ENCODE measurements around the gene PSMD1. TPM values are rescaled to one million over a fixed set of nuclear protein-coding genes. Genes with fewer than 3 reads are reported as not detected.
A peak's percentile ranks its signal among the peaks of the same experiment; 100 is the strongest.

PSMD1 gene
- total and polyA plus RNA-seq, 12 donors = 38.9 to 226 (median 86.3) TPM

- intact Hi-C loops (cut with DNase I) = no loop called here
- H3K36me3 ChIP-seq (replicated peaks in 1 of 2) = no peaks in the 10 kb centered on the region
- no peak overlapping the region for H3K4me3 ChIP-seq
- TF ChIP-seq POLR2A (IDR thresholded peaks at IDR 0.05) (no peak), CTCF (IDR thresholded peaks at IDR 0.05) (no peak)
- no peaks in the 10 kb centered on the region for H3K9me3 ChIP-seq (replicated peaks in 1 of 3)
- DNase-seq = peak in 4 of 7 donors; percentile 8 to 49 (median 22)
- 50 to 67% (median 64%) methylated on average over 2 to 4 of the region's 4 CpGs for WGBS, 4 donors
- no peaks in the 10 kb centered on the region for H3K27me3 ChIP-seq
- peak overlapping the region in 4 of 5 donors; percentile 14 to 96 (median 65) for H3K27ac ChIP-seq
- H3K4me1 ChIP-seq (replicated peaks in 1 of 2) = peaks cover 39 to 77% of the 10 kb centered on the region in 2 donors
Measured at GRCh38 chr2:231185886-231186285, 129.2 kb downstream of the PSMD1 start.

- intact Hi-C loops (cut with DNase I) = no loop called here
- no peak for TF ChIP-seq CTCF (IDR thresholded peaks at IDR 0.05)
- no peak for TF ChIP-seq POLR2A (IDR thresholded peaks at IDR 0.05)
- 70 to 89% (median 82%) methylated on average over 3 to 7 of the region's 7 CpGs for WGBS, 4 donors
Measured at GRCh38 chr2:231186325-231186724, 129.7 kb downstream of the PSMD1 start.

DNA sequence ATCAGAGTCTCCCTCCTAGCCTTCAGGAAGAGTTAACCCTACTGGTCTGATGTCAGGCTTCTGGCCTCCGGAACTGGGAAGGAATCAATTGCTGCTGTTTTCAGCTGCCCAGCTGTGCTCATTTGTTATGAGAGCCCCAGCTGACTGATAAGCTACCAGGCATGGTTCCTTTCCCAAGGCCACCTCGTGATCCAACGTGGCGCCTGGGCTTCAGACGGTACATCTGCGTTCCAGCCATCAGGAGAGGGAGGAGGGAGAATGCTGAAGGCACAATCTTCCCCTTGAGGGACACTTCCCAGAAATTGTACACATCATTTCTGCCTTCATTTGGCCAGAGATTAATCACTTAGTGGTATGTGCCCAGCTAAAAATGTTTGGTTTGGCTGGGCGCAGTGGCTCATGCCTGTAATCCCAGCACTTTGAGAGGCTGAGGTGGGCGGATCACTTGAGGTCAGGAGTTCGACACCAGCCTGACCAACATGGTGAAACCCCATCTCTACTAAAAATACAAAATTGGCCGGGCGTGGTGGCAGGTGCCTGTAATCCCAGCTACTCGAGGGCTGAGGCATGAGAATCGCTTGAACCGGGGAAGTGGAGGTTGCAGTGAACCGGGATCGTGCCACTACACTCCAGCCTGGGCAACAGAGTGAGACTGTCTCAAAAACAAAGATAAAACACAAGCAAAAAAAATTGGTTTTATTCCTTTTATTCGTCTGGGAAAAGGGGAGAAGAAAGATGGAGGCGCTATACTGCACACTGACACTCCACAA is 131.3 kb downstream of the PSMD1 start:
- H3K4me3 ChIP-seq = no peak overlapping the region
- DNase-seq = peak; percentile 84 to 97 (median 97)
- intact Hi-C loops (cut with DNase I) = no loop called here
- H3K36me3 ChIP-seq (replicated peaks in 1 of 2) = no peaks in the 10 kb centered on the region
- no peaks in the 10 kb centered on the region for H3K27me3 ChIP-seq
- WGBS, 4 donors = 57 to 65% (median 59%) methylated on average over 17 to 18 of the region's 18 CpGs
- H3K27ac ChIP-seq = peak overlapping the region; percentile 80 to 96 (median 93)
- peaks cover 44 to 70% of the 10 kb centered on the region in 2 donors for H3K4me1 ChIP-seq (replicated peaks in 1 of 2)
- no peaks in the 10 kb centered on the region for H3K9me3 ChIP-seq (replicated peaks in 1 of 3)
- peak in 1 of 2 donors; percentile 81 for TF ChIP-seq POLR2A (IDR thresholded peaks at IDR 0.05)
- peak in 2 of 6 experiments; percentile 1 to 17 for TF ChIP-seq CTCF (IDR thresholded peaks at IDR 0.05)

More at GRCh38 chr2:231186325-231186724, 129.7 kb downstream of the PSMD1 start:
- Histone ChIP-seq H3K27me3 (no peaks in the 10 kb centered on the region), H3K4me3 (no peak overlapping the region), H3K9me3 (replicated peaks in 1 of 3) (no peaks in the 10 kb centered on the region), H3K36me3 (replicated peaks in 1 of 2) (no peaks in the 10 kb centered on the region), H3K4me1 (replicated peaks in 1 of 2) (peaks cover 44 to 77% of the 10 kb centered on the region in 2 donors), H3K27ac (peak overlapping the region in 3 of 5 donors; percentile 27 to 96 (median 94))
- peak in 3 of 7 donors; percentile 5 to 47 (median 27) for DNase-seq

DNA sequence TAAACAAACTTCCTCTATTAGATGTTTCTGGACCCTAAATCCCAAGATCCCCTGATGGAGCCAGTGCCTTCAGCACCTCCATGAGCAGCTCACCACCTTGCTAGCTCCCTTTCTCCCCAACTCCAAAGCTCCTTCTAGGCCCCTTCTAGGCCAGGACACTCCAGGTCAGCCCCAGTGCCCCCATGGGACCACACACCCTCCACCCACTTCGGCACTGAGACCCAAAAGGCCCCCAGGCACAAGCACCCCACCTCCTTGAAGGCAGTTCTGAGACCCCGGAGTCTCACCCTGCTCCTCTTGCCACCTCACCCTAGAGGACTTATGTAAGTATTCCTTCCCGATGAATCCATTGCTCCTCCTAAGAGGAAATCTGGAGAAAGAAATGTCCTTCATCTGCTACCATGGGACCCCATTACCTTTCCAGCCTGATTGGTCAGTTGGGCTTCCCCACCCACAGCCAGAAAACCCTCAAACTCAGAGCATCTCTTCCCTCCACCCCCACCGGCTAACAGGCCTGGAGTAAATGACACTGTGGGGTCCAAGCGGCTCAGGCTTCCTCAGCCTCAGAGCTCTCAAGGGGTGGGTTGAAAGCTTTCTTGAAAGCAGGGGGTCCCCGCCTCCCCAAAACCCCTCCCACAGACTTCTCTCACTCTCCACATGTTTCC is 132.0 kb downstream of the PSMD1 start:
- Histone ChIP-seq H3K4me1 (replicated peaks in 1 of 2) (peaks cover 44 to 66% of the 10 kb centered on the region in 2 donors), H3K9me3 (replicated peaks in 1 of 3) (no peaks in the 10 kb centered on the region), H3K36me3 (replicated peaks in 1 of 2) (no peaks in the 10 kb centered on the region), H3K27me3 (no peaks in the 10 kb centered on the region), H3K27ac (peak overlapping the region; percentile 71 to 96 (median 93)), H3K4me3 (no peak overlapping the region)
- intact Hi-C loops (cut with DNase I) = no loop called here
- WGBS, 4 donors = 94 to 96% (median 95%) methylated on average over 5 to 6 of the region's 6 CpGs
- peak in 4 of 7 donors; percentile 10 to 47 (median 24) for DNase-seq
- no peak for TF ChIP-seq POLR2A (IDR thresholded peaks at IDR 0.05)

All from adrenal gland (tissue), 12 donors.